ENCODE results near the gene GSTO2. TPM values are rescaled to one million over a fixed set of nuclear protein-coding genes. Genes with fewer than 3 reads are reported as not detected.

Gene GSTO2
- total and polyA plus RNA-seq, 2 of the 13 experiments (the other 11 are each of a cell fraction or from before 2014, with no cell fraction given): 2.1 to 7.9 TPM

GRCh38 chr10:104329735-104330134 lies 60.8 kb downstream of the GSTO2 start:
- Histone ChIP-seq H3K4me1 (ENCODE audit: insufficient read depth, low read length) (peaks cover 61% of the 10 kb centered on the region), H3K27me3 (ENCODE audit: control insufficient read depth in 1 of 2, insufficient read depth in 2 of 2, low read length in 2 of 2) (no peaks in the 10 kb centered on the region), H3K9me3 (ENCODE audit: low read length) (no peaks in the 10 kb centered on the region), H4K20me1 (ENCODE audit: insufficient read depth, low read length) (no peaks in the 10 kb centered on the region), H3K27ac (ENCODE audit: extremely low read length, insufficient read depth, low read length) (no peak overlapping the region), H3K79me2 (ENCODE audit: insufficient read depth, low read length) (no peaks in the 10 kb centered on the region), H3K9ac (ENCODE audit: insufficient read depth, low read depth, low read length) (no peak overlapping the region), H3K36me3 (replicated peaks in 1 of 2; ENCODE audit: control insufficient read depth in 1 of 2, insufficient read depth in 2 of 2, low read length in 2 of 2) (no peaks in the 10 kb centered on the region; a peak in 1 of 5 replicates), H2AFZ (ENCODE audit: low read length) (no peak overlapping the region), H3K4me2 (ENCODE audit: low read depth, low read length) (peak overlapping the region; percentile 79), H3K4me3 (replicated peaks in 1 of 3; ENCODE audit: insufficient read depth in 1 of 3, low read depth in 2 of 3, low read length in 3 of 3) (no peak overlapping the region; a peak in 1 of 6 replicates)
- TF ChIP-seq CCAR2 (optimal IDR thresholded peaks at IDR 0.05; ENCODE audit: low read depth, low read length) (no peak), HOXA9 (CRISPR knock-in tag; IDR thresholded peaks at IDR 0.05; ENCODE audit: borderline replicate concordance) (no peak), SCMH1 (CRISPR knock-in tag; IDR thresholded peaks at IDR 0.05; ENCODE audit: borderline replicate concordance) (no peak), IKZF1 (IDR thresholded peaks at IDR 0.05) (no peak), SOX6 (IDR thresholded peaks at IDR 0.05) (no peak), SOX6 (CRISPR knock-in tag; IDR thresholded peaks at IDR 0.05) (no peak), ZNF569 (CRISPR knock-in tag; IDR thresholded peaks at IDR 0.05; ENCODE audit: borderline replicate concordance) (no peak), MLLT10 (CRISPR knock-in tag; IDR thresholded peaks at IDR 0.05) (no peak)
- TF ChIP-seq, protein P1, sequence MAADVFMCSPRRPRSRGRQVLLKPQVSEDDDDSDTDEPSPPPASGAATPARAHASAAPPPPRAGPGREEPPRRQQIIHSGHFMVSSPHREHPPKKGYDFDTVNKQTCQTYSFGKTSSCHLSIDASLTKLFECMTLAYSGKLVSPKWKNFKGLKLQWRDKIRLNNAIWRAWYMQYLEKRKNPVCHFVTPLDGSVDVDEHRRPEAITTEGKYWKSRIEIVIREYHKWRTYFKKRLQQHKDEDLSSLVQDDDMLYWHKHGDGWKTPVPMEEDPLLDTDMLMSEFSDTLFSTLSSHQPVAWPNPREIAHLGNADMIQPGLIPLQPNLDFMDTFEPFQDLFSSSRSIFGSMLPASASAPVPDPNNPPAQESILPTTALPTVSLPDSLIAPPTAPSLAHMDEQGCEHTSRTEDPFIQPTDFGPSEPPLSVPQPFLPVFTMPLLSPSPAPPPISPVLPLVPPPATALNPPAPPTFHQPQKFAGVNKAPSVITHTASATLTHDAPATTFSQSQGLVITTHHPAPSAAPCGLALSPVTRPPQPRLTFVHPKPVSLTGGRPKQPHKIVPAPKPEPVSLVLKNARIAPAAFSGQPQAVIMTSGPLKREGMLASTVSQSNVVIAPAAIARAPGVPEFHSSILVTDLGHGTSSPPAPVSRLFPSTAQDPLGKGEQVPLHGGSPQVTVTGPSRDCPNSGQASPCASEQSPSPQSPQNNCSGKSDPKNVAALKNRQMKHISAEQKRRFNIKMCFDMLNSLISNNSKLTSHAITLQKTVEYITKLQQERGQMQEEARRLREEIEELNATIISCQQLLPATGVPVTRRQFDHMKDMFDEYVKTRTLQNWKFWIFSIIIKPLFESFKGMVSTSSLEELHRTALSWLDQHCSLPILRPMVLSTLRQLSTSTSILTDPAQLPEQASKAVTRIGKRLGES (CRISPR knock-in tag; IDR thresholded peaks at IDR 0.05; ENCODE audit: borderline replicate concordance): no peak
- CTCF ChIA-PET (ENCODE audit: low intra/inter-chr PET ratio, low total read pairs): no interaction called here
- in situ Hi-C loops (cut with HindIII; ENCODE audit: extremely low pct_ligation_motif_present, low pct_unique_long_range_greater_than_20kb) (no loop called here), intact Hi-C loops (cut with micrococcal nuclease; ENCODE audit: unreplicated experiment) (loop anchor here (1.0 kb wide), 1 partner anchor 9 kb away; the partner anchor contains the start of gene ITPRIP)
- POLR2A ChIA-PET: interaction anchor here (1.0 to 1.1 kb wide), 2 partner anchors 9 to 10 kb away, joined by 4 to 5 read pairs; partner anchors contain the start of gene ITPRIP
- BruUV-seq (replicated peaks): no TSS peak
- ATAC-seq: no peak
- WGBS (ENCODE audit: low lambda C conversion rate): no CpG with 5 or more reads among the region's 3 CpGs
- DNase-seq (ENCODE audit: low spot score): no peak
- FAIRE-seq: no peak

Measured in HepG2 (cell line).